PC-3 (cell line): ENCODE measurements around the gene CORO2B.

Source experiments
- EZH2phosphoT487 ChIP-seq: fragments of 300-600 bp; sonication (generic); IDR thresholded peaks from 2 replicates; pipeline ENCODE4 v1.6.1; 2018; ENCODE audit warnings: mild to moderate bottlenecking, antibody characterized with exemption, low read length, borderline replicate concordance
- TF ChIP-seq, protein P1 (sequence below): fragments of 300-600 bp; sonication (generic); conservative IDR thresholded peaks from 2 replicates; pipeline ENCODE4 v1.5.1; 2017; ENCODE audit warnings: antibody characterized with exemption, low read depth, mild to moderate bottlenecking, low read length

DNA sequence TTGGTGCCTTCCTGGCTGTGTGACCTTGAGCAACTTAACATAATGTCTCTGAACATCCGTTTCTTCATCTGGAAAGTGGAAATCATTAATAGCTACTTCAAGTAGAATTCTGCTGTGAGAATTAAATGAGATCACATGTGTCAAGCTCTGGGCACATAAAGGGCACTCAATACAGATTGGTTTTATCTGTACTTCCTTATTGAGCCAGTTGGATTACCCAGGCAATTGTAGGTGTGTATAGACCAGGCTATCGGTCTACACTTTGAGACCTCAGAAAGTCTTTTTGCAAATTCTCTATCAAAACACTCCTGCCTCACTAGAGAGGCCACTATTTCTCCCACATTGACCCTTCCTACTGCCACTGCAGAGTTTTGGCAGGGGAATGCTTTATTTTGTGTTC, 194.2 kb downstream of the CORO2B start:
- TF ChIP-seq, protein P1, sequence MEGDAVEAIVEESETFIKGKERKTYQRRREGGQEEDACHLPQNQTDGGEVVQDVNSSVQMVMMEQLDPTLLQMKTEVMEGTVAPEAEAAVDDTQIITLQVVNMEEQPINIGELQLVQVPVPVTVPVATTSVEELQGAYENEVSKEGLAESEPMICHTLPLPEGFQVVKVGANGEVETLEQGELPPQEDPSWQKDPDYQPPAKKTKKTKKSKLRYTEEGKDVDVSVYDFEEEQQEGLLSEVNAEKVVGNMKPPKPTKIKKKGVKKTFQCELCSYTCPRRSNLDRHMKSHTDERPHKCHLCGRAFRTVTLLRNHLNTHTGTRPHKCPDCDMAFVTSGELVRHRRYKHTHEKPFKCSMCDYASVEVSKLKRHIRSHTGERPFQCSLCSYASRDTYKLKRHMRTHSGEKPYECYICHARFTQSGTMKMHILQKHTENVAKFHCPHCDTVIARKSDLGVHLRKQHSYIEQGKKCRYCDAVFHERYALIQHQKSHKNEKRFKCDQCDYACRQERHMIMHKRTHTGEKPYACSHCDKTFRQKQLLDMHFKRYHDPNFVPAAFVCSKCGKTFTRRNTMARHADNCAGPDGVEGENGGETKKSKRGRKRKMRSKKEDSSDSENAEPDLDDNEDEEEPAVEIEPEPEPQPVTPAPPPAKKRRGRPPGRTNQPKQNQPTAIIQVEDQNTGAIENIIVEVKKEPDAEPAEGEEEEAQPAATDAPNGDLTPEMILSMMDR = no peak
- TF ChIP-seq EZH2phosphoT487 = no peak
